ENCODE measurements around the gene NFAT5. TPM values are rescaled to one million over a fixed set of nuclear protein-coding genes. Genes with fewer than 3 reads are reported as not detected.

NFAT5 gene
- polyA plus RNA-seq, 3 donors: 2.4 to 6.9 (median 2.5) TPM

DNA sequence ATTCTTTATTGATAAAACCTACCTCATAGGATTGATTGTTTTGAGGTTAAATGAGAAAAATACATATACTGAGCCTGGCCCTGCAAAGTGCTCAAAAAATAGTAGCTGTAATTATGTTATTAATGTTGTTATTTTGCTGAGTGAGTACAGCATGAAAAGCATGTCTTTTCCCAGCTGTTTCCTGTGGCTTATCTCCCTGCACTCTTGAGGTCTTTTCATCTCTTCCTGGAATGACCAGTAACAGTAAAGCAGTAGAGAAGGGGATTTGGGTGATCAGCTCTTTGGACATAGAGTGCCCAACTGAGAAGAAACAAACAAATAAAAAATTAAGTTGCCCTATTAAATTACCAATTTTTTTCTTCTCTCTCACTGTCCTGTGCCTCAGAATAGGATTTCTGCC is 53.7 kb downstream of the NFAT5 start:
- intact Hi-C loops (cut with micrococcal nuclease): no loop called here
- Histone ChIP-seq H3K27ac (ENCODE audit: low read depth in 1 of 2, low read length in 2 of 2) (no peak overlapping the region), H3K79me2 (ENCODE audit: insufficient read depth, low read length) (peaks cover 4% of the 10 kb centered on the region)

DNA sequence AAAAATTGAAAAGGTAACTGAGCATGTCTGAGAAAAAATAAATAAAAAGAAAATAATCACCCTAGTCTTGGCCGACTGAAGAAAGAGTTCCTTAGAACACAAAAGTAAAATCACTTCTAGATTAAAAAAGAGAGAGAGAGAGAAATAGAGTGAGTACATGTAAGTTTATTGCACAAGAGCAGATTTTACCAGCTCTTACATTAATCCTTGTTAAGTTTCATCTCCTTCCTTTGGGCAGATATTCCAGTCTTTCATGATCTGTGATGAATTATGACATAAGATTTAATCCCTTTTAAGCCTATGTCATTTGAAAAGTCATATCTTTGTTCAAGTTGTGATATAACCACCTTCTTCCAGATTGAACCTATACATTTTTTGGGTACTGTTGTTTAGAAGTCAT is 54.8 kb downstream of the NFAT5 start:
- no peaks in the 10 kb centered on the region for H3K4me1 Mint-ChIP-seq

More for the DNA sequence above, 53.7 kb downstream of the NFAT5 start:
- DNase-seq: no peak
- Histone ChIP-seq H2AFZ (ENCODE audit: insufficient read depth, low read depth, low read length, poor library complexity, severe bottlenecking) (no peak overlapping the region), H3K9ac (ENCODE audit: insufficient read depth, low read length, poor library complexity, severe bottlenecking) (no peak overlapping the region), H3K27me3 (ENCODE audit: control insufficient read depth in 2 of 2, insufficient read depth in 2 of 2, low read length in 2 of 2) (no peaks in the 10 kb centered on the region), H3K9me3 (replicated peaks in 1 of 2; ENCODE audit: control insufficient read depth in 1 of 2, insufficient read depth in 1 of 2, low read length in 2 of 2) (no peaks in the 10 kb centered on the region), H3K4me3 (replicated peaks in 1 of 3; ENCODE audit: low read depth in 2 of 3, low read length in 3 of 3) (no peak overlapping the region), H3K4me2 (replicated peaks; ENCODE audit: extremely low read depth, low read length, poor library complexity, severe bottlenecking) (no peak overlapping the region), H3K4me1 (ENCODE audit: control insufficient read depth in 1 of 2, insufficient read depth in 2 of 2, low read length in 2 of 2) (no peaks in the 10 kb centered on the region), H4K20me1 (ENCODE audit: insufficient read depth, low read length) (peaks cover 92% of the 10 kb centered on the region), H3K36me3 (replicated peaks in 1 of 2; ENCODE audit: control insufficient read depth in 1 of 2, insufficient read depth in 2 of 2, low read length in 2 of 2) (peaks cover 0 to 5% of the 10 kb centered on the region in 2 donors)
- peaks cover 10 to 24% of the 10 kb centered on the region in 2 donors for H3K36me3 Mint-ChIP-seq
- no peaks in the 10 kb centered on the region for H3K4me1 Mint-ChIP-seq
- TF ChIP-seq, protein P1, sequence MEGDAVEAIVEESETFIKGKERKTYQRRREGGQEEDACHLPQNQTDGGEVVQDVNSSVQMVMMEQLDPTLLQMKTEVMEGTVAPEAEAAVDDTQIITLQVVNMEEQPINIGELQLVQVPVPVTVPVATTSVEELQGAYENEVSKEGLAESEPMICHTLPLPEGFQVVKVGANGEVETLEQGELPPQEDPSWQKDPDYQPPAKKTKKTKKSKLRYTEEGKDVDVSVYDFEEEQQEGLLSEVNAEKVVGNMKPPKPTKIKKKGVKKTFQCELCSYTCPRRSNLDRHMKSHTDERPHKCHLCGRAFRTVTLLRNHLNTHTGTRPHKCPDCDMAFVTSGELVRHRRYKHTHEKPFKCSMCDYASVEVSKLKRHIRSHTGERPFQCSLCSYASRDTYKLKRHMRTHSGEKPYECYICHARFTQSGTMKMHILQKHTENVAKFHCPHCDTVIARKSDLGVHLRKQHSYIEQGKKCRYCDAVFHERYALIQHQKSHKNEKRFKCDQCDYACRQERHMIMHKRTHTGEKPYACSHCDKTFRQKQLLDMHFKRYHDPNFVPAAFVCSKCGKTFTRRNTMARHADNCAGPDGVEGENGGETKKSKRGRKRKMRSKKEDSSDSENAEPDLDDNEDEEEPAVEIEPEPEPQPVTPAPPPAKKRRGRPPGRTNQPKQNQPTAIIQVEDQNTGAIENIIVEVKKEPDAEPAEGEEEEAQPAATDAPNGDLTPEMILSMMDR (IDR thresholded peaks at IDR 0.05): no peak
- H3K27me3 Mint-ChIP-seq (ENCODE audit: low read depth in 3 of 3): peaks cover 0 to 2% (median 0%) of the 10 kb centered on the region in 3 donors
- no peak overlapping the region for H3K27ac Mint-ChIP-seq
- H3K4me3 Mint-ChIP-seq: no peak overlapping the region
- H3K9me3 Mint-ChIP-seq: peaks cover 0 to 3% (median 0%) of the 10 kb centered on the region in 7 donors

More for the DNA sequence above, 54.8 kb downstream of the NFAT5 start:
- H3K4me1 ChIP-seq (ENCODE audit: control insufficient read depth in 1 of 2, insufficient read depth in 2 of 2, low read length in 2 of 2): no peaks in the 10 kb centered on the region
- Mint-ChIP-seq H3K9me3 (peaks cover 0 to 3% (median 0%) of the 10 kb centered on the region in 7 donors), H3K27me3 (ENCODE audit: low read depth in 3 of 3) (peaks cover 0 to 2% (median 0%) of the 10 kb centered on the region in 3 donors), H3K4me3 (no peak overlapping the region), H3K27ac (peak overlapping the region in 1 of 7 donors; percentile 15), H3K36me3 (peaks cover 10 to 21% of the 10 kb centered on the region in 2 donors)
- no peak overlapping the region for H2AFZ ChIP-seq (ENCODE audit: insufficient read depth, low read depth, low read length, poor library complexity, severe bottlenecking)
- TF ChIP-seq, protein P1 (IDR thresholded peaks at IDR 0.05): no peak
- H4K20me1 ChIP-seq (ENCODE audit: insufficient read depth, low read length): peaks cover 92% of the 10 kb centered on the region
- peaks cover 4% of the 10 kb centered on the region for H3K79me2 ChIP-seq (ENCODE audit: insufficient read depth, low read length)
- no peaks in the 10 kb centered on the region for H3K9me3 ChIP-seq (replicated peaks in 1 of 2; ENCODE audit: control insufficient read depth in 1 of 2, insufficient read depth in 1 of 2, low read length in 2 of 2)
- no CpG with 5 or more reads among the region's 1 CpG for WGBS (ENCODE audit: insufficient coverage)
- no peak overlapping the region for H3K27ac ChIP-seq (ENCODE audit: low read depth in 1 of 2, low read length in 2 of 2)
- no peak overlapping the region for H3K4me3 ChIP-seq (replicated peaks in 1 of 3; ENCODE audit: low read depth in 2 of 3, low read length in 3 of 3)
- intact Hi-C loops (cut with micrococcal nuclease): no loop called here
- DNase-seq: no peak
- H3K4me2 ChIP-seq (replicated peaks; ENCODE audit: extremely low read depth, low read length, poor library complexity, severe bottlenecking): no peak overlapping the region
- peaks cover 0 to 5% of the 10 kb centered on the region in 2 donors for H3K36me3 ChIP-seq (replicated peaks in 1 of 2; ENCODE audit: control insufficient read depth in 1 of 2, insufficient read depth in 2 of 2, low read length in 2 of 2)
- no peak overlapping the region for H3K9ac ChIP-seq (ENCODE audit: insufficient read depth, low read length, poor library complexity, severe bottlenecking)
- no peaks in the 10 kb centered on the region for H3K27me3 ChIP-seq (ENCODE audit: control insufficient read depth in 2 of 2, insufficient read depth in 2 of 2, low read length in 2 of 2)

All from CD14-positive monocyte (primary cell).